GM19468 (cell line): ENCODE measurements around the gene DNAI1.
"Not testable (repeated sequence)": the region's sequence is repeated elsewhere in the genome, so short reads cannot be mapped to it uniquely, and the experiment has no call there.

Source experiments
- ATAC-seq: cut with Tn5 transposase; IDR thresholded peaks from one replicate; pipeline ENCODE4 v1.9.1; 2021; ENCODE audit warnings: mild to moderate bottlenecking, moderate library complexity, moderate number of reproducible peaks; ENCODE audit not compliant: unreplicated experiment; ENCODE audit errors: extremely low read depth

The DNAI1 gene

GRCh38 chr9:34458013-34458958, at the start of gene DNAI1, which contains the start of gene FAM219A:
TSS of gene DNAI1 (plus strand) at chr9:34458805. CDS start at chr9:34459006, 201 bp downstream.
TSS of gene FAM219A (minus strand) at chr9:34458570. CDS start at chr9:34458263, 307 bp downstream.
- ATAC-seq = peak; percentile 97

DNA sequence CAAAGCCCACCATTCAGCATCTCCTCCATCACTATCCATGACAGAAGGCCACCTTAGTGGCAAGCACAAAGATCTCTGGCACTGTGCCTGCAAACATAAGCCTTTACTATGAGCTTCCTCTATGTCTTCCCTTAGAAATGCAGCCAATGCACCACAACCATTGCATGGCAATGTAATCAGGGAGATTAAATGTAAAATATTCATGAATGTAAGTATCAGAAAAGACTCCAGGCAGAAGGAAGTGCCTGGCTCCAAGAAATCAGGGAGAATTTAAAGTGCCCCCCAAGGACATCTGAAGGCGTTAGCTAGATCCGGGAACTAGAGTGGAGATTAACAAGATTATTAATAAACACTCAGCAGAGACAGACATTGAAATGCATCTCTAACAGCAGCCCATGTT, 49.5 kb upstream of the DNAI1 start:
- no peak for ATAC-seq

DNA sequence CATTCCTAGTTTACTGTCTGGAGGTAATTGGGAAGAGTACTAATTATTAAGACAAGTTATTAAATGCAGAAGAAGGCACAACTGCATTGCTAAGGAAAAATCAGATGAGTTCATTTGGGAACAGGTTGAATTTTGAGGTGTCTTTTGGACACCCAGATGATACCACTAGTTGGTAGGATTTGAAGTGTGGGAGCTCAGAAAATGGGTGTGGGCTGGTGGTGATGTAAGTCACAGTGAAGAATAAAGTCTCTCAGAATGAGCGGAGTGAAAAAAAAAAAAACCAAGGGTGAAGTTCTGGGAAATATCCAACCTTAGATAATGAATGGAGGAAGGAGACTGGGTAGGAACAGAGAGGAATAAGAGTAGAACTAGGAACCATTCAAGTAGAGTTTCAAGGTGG, 46.3 kb upstream of the DNAI1 start:
- ATAC-seq = no peak

DNA sequence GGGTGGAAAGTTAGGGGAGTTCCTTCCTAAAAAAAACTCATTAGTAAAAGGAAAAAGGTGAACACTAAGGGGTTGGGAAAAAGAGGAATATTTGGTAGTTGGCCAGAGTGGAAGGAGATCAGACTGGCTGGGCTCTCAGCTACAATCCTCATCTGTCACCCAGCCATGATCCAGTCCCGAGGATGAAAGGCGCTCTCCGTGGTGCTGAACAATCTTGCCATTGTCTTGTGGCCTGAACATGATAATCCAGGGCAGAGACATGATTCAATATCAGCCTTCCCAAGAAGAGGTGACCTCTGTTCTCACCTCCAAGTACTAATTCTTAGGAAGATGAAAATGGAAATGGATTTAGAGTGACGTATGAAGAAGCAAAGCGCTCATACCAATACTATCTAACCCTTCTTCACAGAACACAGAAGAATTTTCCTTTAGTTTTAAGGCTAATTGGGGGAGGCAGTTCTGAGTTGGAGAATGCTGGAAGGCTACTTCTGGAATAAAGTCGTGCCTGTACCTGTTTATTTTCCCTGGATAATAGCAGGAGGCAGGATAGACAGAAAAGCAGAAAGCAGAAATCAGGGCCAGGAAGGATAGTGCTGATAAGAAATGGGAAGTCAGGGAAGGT, 45.3 kb upstream of the DNAI1 start:
- no peak for ATAC-seq

GRCh38 chr9:34417734-34418133, 40.9 kb upstream of the DNAI1 start:
- ATAC-seq = no peak

GRCh38 chr9:34419716-34420504, 38.7 kb upstream of the DNAI1 start:
- ATAC-seq = no peak

DNA sequence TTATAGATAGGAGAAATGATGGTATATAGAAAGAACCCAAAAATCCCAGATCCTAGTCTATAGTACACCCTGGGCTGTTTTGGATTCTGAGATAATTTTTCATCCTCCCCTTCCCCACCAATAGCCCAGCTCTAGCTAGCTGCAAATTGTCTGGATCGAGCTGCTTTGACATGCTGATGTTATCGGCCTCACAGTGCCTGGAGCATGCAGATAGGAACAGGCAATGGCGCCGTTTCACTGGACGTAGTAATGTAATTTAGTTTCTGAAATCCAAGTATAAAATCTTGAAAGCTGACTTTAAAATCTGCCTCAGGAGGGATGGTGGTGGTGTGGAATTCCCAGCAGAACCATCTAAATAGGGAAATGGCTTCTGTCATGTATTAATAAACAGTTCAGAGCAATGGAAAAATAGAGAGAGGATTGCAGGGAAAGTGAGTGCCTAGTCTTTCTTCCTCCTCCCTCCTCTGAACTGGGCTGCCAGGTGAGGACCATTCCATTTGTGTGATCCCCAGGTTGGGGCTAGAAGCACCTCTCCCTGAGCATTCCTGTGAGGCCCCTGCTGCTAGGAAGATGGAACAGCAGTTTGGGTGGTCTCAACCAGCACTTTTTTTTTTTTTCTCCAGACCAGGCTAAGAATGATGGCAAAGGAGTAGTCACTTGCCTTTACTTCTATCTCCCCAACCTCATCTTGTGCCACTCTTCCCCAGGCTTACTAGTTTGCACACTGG, 32.1 kb upstream of the DNAI1 start:
- ATAC-seq = no peak

DNA sequence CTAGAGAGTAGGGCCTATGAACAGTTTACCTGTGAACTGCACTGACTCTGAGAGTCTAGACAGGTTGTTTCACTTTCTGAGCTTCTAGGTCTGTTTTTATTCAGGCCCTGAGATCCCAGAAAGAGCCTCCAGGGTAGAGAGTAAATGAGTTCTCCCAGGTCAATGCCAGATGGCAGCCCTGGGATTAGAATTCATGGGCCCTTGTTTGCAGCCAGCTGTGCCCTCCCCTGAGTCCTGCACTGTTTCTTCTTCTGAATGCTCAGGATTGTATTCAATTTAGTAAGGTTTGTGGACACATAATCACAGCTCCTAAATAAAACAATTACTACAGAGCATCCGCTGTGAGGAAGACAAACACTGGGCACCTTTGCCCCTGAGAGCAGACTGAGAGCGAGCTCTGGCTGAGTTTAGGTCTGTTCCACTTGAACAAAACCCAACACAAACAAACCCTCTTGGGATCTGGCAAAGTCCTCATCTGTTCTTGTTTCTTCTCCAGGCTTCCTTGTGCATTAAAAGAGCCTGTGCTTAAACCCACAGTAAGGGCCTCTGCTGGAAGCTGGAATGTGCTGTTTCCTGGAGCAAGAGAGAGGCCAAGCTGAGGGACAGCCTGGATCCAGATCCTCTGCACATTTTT, 30.2 kb upstream of the DNAI1 start:
- no peak for ATAC-seq

DNA sequence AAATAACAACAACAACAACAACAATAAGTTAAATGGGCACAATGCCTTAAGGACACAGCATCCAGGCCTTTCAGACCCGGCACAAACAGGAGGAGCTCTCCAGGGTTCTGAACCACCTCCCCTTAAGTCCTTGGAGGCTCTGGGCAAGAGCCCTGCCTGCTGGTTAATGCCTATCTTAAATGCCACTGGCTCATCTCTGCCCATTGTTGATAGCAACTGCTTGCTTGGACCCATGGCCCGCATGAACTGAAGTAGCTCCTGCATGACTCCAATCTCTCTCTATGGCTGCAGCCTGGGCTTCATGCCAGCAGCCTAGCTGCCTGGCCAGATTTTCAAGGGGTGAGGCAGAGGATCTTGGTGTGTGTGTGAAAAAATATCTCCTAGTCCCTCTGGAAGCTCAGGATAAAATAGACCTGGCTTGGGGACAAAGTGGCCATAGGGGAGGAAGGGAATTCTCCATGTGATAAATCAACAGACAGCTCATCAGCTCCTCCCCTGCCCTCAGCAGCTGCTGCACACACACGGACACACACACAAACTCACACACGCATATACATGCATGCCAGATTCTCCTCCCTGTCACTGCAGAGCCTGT, 27.7 kb upstream of the DNAI1 start:
- ATAC-seq = no peak

- ATAC-seq = no peak
Observed at GRCh38 chr9:34431667-34432066, 26.9 kb upstream of the DNAI1 start.

DNA sequence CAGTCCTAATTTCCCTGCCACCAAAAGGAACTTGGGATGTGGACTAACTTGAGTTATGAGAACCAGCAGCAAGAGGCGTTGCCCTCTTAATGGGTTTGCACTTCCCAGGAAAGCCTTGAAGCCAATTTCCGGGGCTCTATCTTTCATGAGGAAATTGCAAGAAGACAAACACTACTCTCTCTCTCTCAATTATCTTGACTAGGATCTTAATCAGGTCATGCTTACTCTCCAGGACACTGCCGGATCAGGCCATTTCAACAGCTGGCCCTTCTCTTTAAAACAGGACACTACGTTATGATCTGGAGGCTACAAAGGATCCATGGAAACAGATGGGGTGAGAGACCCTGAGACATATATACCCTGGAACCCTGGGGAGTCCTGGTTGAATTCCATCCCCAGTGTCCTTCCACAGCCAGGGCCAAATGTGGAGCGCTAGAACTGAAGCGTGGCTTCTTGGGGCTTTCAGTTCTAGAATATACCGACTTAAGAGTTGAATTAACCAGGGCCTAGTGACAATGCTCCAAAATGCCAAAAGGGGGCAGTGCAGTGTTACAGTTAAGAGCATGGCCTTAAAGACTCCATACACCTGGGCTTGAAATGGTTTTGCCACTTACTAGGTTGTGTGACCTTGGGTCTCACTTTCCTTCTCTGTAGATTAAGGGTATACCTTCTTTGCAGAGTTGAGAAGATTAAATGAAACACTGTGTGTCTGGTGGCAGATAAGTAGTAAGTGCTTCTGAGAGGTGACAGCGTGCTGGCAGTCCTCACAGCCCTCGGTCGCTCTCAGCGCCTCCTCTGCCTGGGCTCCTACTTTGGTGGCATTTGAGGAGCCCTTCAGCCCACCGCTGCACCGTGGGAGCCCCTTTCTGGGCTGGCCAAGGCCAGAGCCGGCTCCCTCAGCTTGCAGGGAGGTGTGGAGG, 21.3 kb upstream of the DNAI1 start:
- ATAC-seq = no peak

GRCh38 chr9:34437926-34438307, 20.7 kb upstream of the DNAI1 start:
- not testable (repeated sequence) for ATAC-seq

GRCh38 chr9:34438465-34438864, 20.1 kb upstream of the DNAI1 start:
- not testable (repeated sequence) for ATAC-seq

DNA sequence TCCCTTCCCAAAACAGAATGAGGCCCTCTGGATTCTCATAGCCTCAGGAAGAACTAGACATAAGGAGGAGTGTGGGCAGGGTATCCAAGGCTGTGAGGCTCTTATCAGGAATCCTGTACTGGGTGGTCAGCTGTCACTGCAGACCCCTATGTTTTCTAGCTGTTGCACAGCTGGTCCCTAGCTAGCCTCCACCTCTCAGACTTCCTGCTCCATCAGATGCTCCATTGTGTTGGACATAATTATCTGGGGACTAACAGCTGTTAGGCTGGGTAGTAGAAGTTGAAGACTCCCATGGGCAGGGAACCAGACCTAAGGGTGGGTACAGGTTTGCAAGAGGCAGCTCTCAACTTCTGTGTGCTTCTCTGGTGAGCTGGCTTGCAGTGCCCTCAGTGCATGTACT, 18.6 kb upstream of the DNAI1 start:
- ATAC-seq = no peak

GRCh38 chr9:34442770-34443169, 15.8 kb upstream of the DNAI1 start:
- ATAC-seq = no peak

- ATAC-seq = no peak
Observed at GRCh38 chr9:34443533-34443932, 15.1 kb upstream of the DNAI1 start.

DNA sequence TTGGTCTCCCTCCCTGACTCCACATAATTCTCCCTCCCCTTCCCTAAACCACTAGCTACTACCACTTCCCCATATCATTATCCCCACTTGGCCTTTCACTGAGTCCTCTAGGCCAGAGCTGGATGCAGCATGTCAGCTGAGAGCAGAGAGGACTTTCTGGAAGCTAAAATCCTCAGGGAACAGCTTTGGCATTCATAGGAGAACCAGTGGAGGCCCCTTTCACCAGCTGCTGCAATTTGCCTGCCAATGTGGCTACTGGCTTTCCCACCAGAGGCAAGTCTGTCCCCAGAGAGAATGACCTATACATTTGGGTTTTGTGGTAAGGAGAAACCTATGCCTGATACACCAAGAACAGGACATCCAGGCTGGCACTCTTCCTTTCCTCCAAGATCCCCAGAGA, 14.6 kb upstream of the DNAI1 start:
- no peak for ATAC-seq

DNA sequence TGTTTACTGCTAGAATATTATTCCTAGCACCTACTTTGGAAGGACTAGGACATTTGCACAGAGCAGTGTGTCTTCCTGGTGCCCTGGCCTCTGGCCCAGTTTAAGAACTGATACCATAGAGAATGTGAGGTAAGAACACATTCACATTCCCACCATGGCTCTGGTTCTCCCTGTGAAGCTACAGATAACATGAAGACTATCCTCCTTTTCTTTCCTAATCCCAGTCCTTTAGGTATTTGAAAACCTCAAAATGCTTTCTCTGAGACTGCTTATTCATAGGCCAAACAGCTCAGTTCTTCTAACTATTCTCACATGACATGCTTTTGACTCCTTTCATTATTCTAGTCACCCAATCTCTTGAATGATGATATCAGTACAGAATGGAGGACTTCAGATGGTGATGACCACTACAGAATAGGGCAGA, 12.1 kb upstream of the DNAI1 start:
- ATAC-seq = no peak
